SK-N-DZ (cell line): ENCODE results near the gene E2F1.

Source experiments
- DNase-seq: peaks from one replicate; pipeline ENCODE4 v3.0.0-alpha.2; 2015; ENCODE audit warnings: low spot score

The E2F1 gene

GRCh38 chr20:33687993-33688937 is 2.1 kb upstream of the E2F1 start:
- no peak for DNase-seq

GRCh38 chr20:33687370-33687915 is 1.3 kb upstream of the E2F1 start:
- peak; percentile 36 for DNase-seq

- no peak for DNase-seq
Observed at GRCh38 chr20:33686984-33687366, 790 bp upstream of the E2F1 start.

- DNase-seq: no peak
Observed at GRCh38 chr20:33685328-33686099, 671 bp downstream of the E2F1 start.

- DNase-seq: peak; percentile 93
Observed at GRCh38 chr20:33684533-33685327, 1.5 kb downstream of the E2F1 start.

- no peak for DNase-seq
Observed at GRCh38 chr20:33681728-33682353, 4.3 kb downstream of the E2F1 start.

GRCh38 chr20:33681288-33681687 is 4.9 kb downstream of the E2F1 start:
- no peak for DNase-seq

- DNase-seq: no peak
Observed at GRCh38 chr20:33680686-33681085, 5.5 kb downstream of the E2F1 start.

GRCh38 chr20:33679758-33680485 is 6.3 kb downstream of the E2F1 start:
- DNase-seq: no peak

- peak; percentile 70 for DNase-seq
Observed at GRCh38 chr20:33677991-33678702, 8.0 kb downstream of the E2F1 start.

GRCh38 chr20:33676652-33677645 is 9.2 kb downstream of the E2F1 start:
- no peak for DNase-seq

- no peak for DNase-seq
Observed at GRCh38 chr20:33676121-33676520, 10.1 kb downstream of the E2F1 start.

GRCh38 chr20:33675136-33675959 is 10.8 kb downstream of the E2F1 start:
- no peak for DNase-seq

- peak; percentile 87 for DNase-seq
Observed at GRCh38 chr20:33674294-33675135, 11.7 kb downstream of the E2F1 start, which contains the start of gene NECAB3. NECAB3 (minus strand) TSS chr20:33674428; CDS start chr20:33674352, 76 bp downstream.

GRCh38 chr20:33673410-33674293 is 12.5 kb downstream of the E2F1 start:
- peak; percentile 60 for DNase-seq

GRCh38 chr20:33673114-33673409 is 13.1 kb downstream of the E2F1 start:
- DNase-seq: no peak
